ENCODE measurements around the gene RNF214. TPM values are rescaled to one million over a fixed set of nuclear protein-coding genes. Genes with fewer than 3 reads are reported as not detected.

RNF214 gene
- total RNA-seq, 4 donors from 2014 or later = 13.2 to 17.9 (median 13.9) TPM

GRCh38 chr11:117281869-117282268 is 49.4 kb downstream of the RNF214 start:
- TF ChIP-seq, protein P1, sequence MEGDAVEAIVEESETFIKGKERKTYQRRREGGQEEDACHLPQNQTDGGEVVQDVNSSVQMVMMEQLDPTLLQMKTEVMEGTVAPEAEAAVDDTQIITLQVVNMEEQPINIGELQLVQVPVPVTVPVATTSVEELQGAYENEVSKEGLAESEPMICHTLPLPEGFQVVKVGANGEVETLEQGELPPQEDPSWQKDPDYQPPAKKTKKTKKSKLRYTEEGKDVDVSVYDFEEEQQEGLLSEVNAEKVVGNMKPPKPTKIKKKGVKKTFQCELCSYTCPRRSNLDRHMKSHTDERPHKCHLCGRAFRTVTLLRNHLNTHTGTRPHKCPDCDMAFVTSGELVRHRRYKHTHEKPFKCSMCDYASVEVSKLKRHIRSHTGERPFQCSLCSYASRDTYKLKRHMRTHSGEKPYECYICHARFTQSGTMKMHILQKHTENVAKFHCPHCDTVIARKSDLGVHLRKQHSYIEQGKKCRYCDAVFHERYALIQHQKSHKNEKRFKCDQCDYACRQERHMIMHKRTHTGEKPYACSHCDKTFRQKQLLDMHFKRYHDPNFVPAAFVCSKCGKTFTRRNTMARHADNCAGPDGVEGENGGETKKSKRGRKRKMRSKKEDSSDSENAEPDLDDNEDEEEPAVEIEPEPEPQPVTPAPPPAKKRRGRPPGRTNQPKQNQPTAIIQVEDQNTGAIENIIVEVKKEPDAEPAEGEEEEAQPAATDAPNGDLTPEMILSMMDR (IDR thresholded peaks at IDR 0.05; ENCODE audit: low read depth) = no peak

DNA sequence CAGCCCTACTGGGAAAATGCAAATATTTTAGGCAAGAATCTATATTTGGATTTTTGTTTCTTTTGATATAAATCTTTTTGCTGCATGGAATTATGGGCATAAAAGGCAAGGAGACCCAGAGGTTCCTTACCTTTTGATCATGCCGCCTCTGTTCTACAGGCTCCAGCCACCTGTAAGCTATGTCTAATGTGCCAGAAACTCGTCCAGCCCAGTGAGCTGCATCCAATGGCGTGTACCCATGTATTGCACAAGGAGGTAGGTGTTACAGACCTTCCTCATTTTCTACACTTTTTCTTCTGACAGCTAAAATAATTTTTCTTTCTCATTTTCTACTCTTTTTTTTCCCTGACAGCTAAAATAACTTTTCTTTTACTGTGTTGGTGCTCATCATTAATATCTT is 50.5 kb downstream of the RNF214 start:
- TF ChIP-seq, protein P1 (IDR thresholded peaks at IDR 0.05; ENCODE audit: low read depth) = no peak

DNA sequence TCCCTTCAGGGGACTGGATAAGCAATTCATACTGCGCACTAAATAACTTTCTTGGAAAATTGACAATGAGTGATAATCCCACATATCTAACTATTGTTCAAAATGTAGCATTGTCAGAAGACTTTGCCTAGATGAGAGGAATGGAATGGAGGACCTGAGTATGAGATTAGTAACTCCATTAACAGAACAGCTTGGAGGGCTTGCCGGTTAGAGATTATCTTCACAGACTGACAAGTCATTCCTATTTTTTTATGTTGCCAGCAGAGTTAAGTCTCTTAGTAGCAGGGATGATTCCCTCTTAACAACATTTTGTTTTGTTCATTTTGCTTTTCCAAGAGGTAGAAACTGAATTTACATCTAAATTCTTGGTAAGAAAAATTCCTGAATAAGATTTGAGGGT is 51.6 kb downstream of the RNF214 start:
- TF ChIP-seq, protein P1 (IDR thresholded peaks at IDR 0.05; ENCODE audit: low read depth) = no peak

GRCh38 chr11:117286588-117286987 is 54.1 kb downstream of the RNF214 start:
- TF ChIP-seq, protein P1 (IDR thresholded peaks at IDR 0.05; ENCODE audit: low read depth) = no peak

GRCh38 chr11:117287668-117288067 is 55.2 kb downstream of the RNF214 start:
- TF ChIP-seq, protein P1 (IDR thresholded peaks at IDR 0.05; ENCODE audit: low read depth) = no peak

GRCh38 chr11:117289795-117290194 is 57.3 kb downstream of the RNF214 start:
- TF ChIP-seq, protein P1 (IDR thresholded peaks at IDR 0.05; ENCODE audit: low read depth) = no peak

DNA sequence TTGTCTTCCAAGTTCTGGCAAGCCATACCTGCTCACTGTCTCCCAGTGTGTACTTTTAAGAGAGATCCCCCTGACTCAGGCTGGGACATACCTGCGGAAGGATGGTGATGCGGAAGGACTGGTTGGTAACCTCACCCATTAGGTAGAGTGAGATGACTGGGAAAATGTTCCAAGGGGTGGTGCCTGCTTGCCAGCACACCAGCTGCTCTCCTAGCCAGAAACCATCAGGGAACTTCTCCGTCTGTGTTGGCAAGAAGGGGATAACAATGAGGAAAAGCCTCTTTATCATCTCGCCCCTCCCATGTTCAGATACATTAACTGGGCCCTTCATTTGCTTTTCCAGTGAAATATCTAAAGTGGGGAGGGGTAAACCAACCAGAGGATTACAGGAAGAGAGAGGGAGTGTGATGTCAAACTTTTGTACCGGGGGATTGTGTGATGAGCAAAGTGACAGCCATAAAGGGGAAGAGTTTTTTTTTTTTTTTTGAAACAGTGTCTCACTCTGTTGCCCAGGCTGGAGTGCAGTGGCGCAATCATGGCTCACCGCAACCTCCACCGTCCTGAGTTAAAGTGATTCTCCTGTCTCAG is 58.4 kb downstream of the RNF214 start, which contains the start of gene BACE1-AS:
Gene BACE1-AS, plus strand, starts transcription at position 538 of the 588 bp plus-strand sequence.
- TF ChIP-seq, protein P1 (IDR thresholded peaks at IDR 0.05; ENCODE audit: low read depth) = no peak
